Central memory CD4-positive, alpha-beta T cell (primary cell): ENCODE data around the gene ROBO1.

Experiments used
- DNase-seq: peaks from one replicate; pipeline ENCODE4 v3.0.0; 2022

The ROBO1 gene

GRCh38 chr3:78963771-78964170 is 804.0 kb downstream of the ROBO1 start:
- no peak for DNase-seq

DNA sequence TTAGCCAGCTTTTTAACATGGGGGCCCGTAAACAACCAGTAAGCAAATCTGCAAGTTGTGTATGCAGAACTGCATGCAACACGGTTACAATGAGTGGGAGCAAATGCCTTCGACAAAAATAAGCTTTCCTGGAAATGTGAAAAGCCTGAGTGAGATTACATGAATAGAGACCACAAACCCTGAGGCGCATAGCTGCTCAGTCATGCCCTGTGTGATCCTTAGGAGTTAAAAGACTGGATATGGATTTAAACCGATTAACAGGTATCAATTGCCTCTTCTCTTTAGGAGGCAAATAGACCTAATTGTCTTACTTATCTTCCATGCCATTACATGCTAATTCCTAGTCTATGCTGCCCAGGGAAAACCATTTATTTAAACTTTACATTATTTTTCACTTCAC is 810.3 kb downstream of the ROBO1 start:
- DNase-seq, result no peak

DNA sequence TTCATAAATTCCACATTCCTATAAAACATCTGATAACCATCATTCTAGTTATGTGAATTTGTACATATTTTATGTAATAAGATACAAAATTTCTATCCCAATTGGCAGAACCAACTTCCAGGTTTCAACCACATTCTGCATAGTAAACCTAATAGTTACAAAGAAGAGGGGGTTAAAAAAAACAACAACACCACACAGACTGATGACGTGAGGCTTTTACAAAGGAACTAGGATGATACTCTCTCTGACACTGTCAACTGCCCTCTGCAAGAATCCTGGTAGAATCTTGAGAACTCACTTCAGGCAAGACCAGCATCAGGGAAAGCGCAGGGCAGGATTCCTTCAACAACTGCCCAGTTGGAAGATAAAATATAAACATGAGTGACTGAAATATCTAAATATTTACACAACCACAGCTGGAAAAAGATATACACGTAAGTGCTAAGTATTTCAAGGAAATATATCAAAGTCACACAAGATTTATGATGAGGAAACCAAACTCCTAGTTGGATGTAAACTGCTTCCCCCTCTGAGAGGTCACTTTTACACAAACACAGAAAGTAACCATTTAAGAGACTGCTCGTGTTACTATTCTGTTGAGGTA is 816.4 kb downstream of the ROBO1 start:
- DNase-seq, result no peak

DNA sequence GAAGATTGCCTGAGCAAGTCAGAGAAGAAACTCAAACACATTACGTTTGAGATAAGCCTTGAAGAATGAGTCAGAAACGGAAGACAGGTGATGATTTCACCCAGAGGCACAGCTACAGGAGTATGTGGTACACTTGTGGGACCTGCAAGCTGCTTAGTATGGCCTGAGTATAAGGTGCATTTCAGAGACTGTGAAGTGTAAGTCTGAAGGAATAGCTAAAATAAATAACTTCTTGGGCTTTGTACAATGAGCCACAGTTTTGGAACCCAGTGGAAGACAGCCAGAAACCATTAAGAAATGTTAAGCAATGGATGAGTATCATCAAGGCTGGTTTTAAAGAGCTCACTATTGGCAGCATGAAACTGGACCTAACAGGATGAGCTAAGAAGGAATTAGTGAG is 826.2 kb downstream of the ROBO1 start:
- no peak for DNase-seq

DNA sequence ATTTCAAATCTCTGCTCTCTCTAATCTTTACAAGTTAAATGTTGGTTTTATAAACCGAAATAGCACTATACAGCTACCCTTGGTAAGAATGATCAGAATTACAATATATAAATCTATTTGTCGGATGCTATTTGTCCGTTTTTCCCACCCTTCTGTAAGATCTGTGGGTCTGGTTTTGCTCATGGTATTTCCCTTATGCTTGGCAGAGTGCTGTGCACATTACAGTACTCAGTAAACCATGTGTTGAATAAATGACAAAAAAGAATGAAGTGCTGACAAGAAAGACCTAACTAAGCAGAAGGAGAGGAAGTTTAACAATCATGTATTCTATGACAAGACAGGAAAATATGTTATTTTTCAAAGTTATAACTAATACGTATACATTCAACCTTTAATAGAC is 827.2 kb downstream of the ROBO1 start:
- no peak for DNase-seq

- DNase-seq, result no peak
These were observed 827.7 kb downstream of the ROBO1 start for GRCh38 chr3:78940128-78940527.

- no peak for DNase-seq
These were observed 830.3 kb downstream of the ROBO1 start for GRCh38 chr3:78937475-78937874.

- DNase-seq, result no peak
These were observed 840.0 kb downstream of the ROBO1 start for GRCh38 chr3:78927759-78928158.

DNA sequence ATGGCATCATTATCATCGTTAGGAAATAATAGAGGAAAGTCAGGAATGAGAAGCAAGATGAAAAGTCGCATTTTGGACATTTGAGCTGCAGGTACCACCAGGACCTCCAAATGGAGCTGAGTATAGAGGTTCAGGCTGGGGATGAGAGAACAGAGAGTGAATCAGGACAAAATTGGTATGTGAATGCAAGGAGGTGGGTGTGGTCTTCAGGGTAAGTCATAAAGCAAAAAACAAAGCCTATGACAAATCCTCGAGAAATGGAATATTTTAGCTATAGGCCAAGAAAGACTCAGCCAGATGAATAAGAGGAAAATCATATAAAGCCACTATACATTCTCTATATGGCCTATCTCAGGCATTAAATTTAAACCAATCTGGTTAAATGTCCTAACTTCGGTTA is 841.3 kb downstream of the ROBO1 start:
- DNase-seq, result no peak

- DNase-seq, result no peak
These were observed 843.1 kb downstream of the ROBO1 start for GRCh38 chr3:78924711-78925110.

DNA sequence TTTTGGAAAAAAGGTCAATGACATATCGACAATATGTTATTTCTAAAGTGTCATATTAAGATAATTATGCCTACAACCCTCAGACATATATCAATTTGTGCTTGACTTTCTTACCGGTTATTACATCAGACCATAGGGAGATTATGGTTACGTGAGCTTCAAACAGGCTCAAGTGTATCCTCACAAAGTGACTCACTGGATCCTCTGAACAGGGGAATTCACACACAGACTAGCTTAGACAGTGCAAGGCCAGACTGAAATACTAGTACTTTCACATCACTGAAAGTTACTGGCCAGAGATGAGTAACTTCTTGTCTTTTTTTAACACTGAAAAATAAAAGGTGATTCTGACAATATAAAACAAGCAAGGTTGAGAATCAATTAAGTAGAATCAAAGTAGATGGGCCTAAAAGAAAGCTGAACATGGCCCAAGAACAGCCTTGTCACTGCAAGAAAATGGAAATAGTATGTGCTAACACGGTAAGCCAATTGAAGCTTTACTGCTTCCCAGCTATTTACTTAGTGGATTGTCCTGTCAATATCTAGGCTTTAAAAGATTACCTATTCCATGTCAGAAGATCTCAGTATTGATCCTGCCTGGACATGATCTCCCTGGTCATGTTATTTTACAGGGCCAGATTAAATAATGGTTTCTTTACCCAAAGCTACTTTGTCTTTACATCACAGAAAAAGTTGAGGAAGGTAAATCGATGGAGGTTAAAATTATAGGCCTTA is 848.6 kb downstream of the ROBO1 start:
- no peak for DNase-seq

DNA sequence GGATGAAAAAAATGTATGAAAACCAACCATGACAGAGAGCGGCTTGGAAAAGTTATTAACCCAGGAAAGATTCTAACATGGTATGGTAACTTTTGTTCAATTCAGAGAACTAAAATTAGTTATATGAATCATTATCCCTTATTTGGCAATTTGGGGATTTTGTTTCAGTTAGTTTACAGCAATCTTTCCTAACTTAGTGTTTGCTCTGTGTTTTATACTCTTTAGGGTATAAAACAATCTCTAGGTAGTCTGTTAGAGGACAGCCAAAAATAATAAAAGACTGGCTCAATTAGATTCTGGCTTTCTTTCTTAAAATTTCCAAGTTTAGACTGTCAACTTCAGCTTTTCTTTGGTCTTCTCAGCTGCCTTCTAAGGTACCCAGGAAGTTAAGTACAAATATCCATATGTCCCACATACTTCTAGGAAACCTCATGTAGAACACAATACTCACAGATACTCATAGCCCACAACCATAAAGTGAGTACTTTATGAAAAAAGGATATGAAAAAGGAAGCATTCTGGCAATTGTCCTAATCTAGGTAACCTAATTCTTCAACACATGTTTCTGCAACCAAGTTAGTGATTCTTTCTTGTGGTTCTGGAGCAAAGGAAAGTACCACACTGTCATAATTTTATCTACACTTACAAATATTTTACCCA is 849.3 kb downstream of the ROBO1 start:
- DNase-seq, result no peak

DNA sequence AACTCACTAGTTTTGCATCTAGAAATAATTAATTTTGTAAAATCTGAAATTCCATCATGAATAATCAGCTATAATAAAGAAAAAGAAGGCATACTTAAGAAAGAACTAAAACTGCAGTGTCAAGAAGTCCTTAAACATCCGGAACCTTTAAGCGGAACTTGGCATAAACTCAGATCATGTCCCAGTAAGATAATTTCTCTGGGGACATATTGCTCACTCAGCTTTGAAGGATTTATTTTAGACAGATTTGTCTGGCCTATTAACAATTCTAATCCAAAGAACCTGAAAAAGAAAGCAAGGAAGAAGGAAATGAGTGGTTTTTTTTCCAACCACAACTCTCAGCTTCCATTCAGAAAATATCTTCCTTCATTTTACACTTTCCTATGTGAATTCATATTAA is 850.3 kb downstream of the ROBO1 start:
- no peak for DNase-seq

DNA sequence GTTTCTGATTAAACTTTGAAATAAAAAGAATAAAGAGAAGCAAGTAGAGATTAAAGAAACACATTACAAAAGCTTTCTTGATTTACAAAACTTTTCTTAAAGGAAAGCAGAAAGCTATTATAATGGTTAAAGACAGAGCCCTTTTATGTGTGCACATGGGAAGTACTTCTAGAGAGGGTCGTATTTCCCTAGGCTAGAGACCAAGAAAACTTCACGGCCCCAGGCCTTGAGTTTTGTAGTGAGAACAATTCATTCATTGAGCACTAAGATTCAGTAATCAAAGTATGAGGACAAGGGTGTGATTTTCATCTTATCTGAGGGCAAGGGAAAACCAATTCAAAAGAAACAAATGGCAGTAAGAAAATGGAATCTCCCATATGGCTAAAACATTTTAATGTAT is 854.1 kb downstream of the ROBO1 start:
- DNase-seq, result no peak

GRCh38 chr3:78912687-78913086 is 855.1 kb downstream of the ROBO1 start:
- no peak for DNase-seq

- no peak for DNase-seq
These were observed 855.5 kb downstream of the ROBO1 start for GRCh38 chr3:78912259-78912658.

GRCh38 chr3:78911394-78911793 is 856.4 kb downstream of the ROBO1 start:
- no peak for DNase-seq

DNA sequence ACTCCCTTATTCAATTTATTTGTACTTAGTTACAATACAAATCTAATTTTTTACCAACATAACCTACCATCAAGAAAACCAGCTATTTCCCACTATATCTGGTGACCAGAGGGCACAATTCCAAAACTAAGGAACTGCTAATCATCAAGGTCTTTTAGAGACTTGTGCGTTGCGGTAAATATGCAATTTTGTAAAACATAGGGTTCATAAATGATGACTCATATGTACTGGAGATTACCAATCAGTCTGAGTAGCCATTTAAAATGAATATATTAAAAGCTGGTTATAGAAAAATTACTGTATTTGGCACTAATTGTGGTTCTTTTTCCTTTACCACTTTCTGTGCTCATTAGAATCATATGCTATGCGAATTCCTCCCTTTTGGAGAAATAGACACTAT is 859.6 kb downstream of the ROBO1 start:
- DNase-seq, result no peak

DNA sequence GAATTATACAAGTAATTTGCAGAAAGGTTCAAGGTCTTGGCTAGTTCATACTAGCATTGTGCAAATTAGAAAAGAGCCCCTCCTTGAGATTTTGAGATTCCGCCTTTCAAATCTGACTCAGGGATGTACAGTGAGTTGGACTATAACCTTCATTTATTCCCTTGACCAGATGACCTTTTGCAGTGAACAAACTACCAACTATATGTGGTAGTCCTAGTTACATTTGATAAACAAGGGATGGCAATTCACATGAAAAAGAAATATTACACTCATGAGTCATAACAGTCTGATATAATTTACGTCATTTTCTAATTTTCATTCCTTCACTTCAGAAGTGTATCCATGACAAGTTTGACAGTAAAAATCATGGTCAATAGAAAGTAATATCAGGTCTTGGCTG is 860.4 kb downstream of the ROBO1 start:
- no peak for DNase-seq

GRCh38 chr3:78906930-78907329 is 860.9 kb downstream of the ROBO1 start:
- no peak for DNase-seq

DNA sequence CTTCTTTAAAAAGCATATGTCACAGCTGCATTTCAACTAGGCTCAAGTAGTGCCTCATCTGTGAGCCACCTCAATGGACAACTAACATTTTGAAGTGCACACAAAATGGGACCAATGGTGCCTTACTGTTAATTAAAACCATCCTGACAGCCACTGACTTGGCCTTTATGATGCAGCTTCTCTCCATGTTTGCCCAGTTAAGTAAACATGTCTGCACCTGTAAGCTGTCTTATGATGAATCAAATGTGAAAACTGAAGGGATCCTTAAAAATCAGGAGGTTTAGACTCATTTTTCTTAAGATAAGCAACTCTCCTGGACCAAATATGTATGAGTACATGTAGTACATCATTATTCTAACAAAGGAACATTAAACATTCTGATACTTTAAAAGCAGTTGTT is 861.6 kb downstream of the ROBO1 start:
- no peak for DNase-seq

- no peak for DNase-seq
These were observed 862.1 kb downstream of the ROBO1 start for GRCh38 chr3:78905700-78906099.

DNA sequence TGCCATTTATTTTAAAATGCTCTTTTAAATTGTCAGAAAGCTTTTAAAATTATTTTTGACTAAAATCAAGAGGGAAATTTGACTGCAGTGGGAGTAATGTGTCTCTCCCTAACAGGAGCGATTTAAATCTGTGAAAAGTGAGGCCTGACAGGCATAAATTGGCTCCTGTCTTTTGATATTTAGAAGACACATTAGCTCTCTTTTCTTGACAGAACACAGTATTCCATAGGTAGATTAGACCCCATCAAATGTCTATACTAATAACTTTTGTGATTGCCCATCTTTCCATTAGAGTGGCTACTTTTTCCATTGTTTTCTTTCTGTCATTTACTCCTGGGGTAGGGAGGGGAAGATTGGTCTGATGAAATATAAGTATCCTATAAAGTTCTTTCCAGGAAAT is 866.3 kb downstream of the ROBO1 start:
- DNase-seq, result no peak

DNA sequence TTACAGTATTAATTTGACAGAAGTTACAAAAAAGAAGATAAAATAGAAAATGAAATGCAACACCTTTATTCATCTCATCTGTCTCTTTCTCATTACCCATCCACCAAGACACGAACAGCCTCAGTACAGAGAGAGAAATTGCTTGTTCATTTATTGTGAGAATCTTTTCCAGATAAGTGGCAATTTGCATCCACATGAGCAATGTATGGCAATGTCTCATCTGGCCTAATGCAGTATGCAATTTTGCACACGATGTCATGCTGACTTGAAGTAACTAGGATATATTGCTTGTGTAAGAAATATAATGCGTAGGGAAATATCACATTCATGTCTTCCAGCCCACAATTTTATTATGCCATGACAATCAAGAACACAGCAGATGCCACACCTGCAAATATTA is 866.9 kb downstream of the ROBO1 start:
- DNase-seq, result no peak
